ENCODE results near the gene SORT1.

The SORT1 gene

DNA sequence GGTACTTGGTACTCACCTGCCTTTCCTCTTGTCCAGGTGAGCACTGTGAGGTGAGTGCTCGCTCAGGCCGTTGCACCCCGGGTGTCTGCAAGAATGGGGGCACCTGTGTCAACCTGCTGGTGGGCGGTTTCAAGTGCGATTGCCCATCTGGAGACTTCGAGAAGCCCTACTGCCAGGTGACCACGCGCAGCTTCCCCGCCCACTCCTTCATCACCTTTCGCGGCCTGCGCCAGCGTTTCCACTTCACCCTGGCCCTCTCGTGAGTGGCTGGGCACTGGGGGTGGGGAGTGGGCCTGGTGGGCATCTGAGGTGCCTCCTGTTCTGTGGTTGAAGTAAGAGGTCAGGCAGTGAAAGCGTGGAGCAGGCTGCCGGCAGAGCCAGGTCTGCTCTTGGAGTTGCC is 136.7 kb downstream of the SORT1 start:
- TF ChIP-seq, protein P1, sequence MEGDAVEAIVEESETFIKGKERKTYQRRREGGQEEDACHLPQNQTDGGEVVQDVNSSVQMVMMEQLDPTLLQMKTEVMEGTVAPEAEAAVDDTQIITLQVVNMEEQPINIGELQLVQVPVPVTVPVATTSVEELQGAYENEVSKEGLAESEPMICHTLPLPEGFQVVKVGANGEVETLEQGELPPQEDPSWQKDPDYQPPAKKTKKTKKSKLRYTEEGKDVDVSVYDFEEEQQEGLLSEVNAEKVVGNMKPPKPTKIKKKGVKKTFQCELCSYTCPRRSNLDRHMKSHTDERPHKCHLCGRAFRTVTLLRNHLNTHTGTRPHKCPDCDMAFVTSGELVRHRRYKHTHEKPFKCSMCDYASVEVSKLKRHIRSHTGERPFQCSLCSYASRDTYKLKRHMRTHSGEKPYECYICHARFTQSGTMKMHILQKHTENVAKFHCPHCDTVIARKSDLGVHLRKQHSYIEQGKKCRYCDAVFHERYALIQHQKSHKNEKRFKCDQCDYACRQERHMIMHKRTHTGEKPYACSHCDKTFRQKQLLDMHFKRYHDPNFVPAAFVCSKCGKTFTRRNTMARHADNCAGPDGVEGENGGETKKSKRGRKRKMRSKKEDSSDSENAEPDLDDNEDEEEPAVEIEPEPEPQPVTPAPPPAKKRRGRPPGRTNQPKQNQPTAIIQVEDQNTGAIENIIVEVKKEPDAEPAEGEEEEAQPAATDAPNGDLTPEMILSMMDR (IDR thresholded peaks at IDR 0.05; ENCODE audit: low read depth, low read length, missing control alignments), result no peak
- no peak overlapping the region for H3K4me3 ChIP-seq (ENCODE audit: low read depth, low read length)
- DNase-seq (ENCODE audit: low read depth), result no peak

DNA sequence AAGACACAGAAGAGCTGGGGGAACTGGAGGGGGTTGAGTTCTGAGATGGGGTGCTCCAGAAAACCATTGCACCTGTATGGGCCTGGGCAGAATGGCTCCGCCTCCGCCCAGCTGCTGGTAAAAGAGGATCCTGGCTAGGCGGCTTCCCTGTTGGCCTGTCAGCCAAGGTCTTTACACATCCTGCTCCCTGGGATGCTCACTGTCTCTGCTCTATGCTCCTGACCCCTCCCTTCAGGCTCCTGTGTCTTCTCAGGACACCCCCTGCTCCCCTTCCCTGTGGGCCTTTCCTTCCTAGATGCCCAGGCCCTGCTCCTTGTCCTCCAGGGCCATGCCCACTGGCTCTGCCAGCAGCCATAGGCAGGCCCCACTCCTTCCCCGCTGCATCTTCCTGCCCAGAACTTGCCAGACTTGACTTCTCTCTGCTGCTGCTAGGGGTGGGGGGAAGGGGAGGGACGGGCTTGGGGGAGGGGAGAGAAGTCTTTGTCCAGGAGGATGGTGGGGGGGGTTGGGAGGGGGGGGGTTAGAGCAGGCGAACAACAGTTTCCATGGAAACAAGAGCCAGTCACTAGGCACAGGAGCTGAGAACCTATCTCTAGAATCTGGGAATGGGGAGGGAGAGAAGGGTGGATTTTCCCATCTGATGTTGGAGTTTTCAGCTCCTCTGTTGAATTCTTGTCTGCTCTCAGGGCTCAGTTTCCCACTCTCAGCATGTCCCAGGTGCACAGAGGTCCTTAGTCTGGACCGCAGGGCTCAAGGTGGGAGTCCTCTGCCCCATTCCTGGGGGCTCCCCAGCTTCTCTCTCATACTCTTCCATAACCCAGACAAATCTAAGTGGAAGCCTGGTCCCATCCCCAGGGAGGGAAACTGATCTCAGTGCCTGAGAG is 137.8 kb downstream of the SORT1 start:
- no peak overlapping the region for H3K4me3 ChIP-seq (ENCODE audit: low read depth, low read length)
- DNase-seq (ENCODE audit: low read depth), result no peak
- TF ChIP-seq, protein P1 (IDR thresholded peaks at IDR 0.05; ENCODE audit: low read depth, low read length, missing control alignments), result no peak

Data from GM12864 (cell line).